Duodenal mucosa (tissue), 2 donors: ENCODE data around the gene MAGEL2.
"Not testable (repeated sequence)": the region's sequence is repeated elsewhere in the genome, so short reads cannot be mapped to it uniquely, and the experiment has no call there.

Source experiments
- H3K27ac ChIP-seq: one replicate; pipeline ENCODE4 v1.7.0; 2013; ENCODE audit warnings: low read depth, low read length
- H3K27me3 ChIP-seq, 2 donors: one replicate each; pipeline ENCODE4 v1.7.0; 2013; ENCODE audit warnings: low read length in 2 of 2, control low read depth in 1 of 2; ENCODE audit not compliant: insufficient read depth in 2 of 2, control insufficient read depth in 1 of 2
- H3K36me3 ChIP-seq, 2 donors: one replicate each; pipeline ENCODE4 v1.7.0; 2013; ENCODE audit warnings: low read length in 2 of 2, control low read depth in 1 of 2; ENCODE audit not compliant: insufficient read depth in 2 of 2, control insufficient read depth in 1 of 2
- H3K4me1 ChIP-seq, 2 donors: one replicate each; pipeline ENCODE4 v1.7.0; 2013; ENCODE audit warnings: low read length in 2 of 2, control low read depth in 1 of 2; ENCODE audit not compliant: insufficient read depth in 2 of 2, control insufficient read depth in 1 of 2
- H3K4me3 ChIP-seq, 2 donors: one replicate each; pipeline ENCODE4 v1.7.0; 2013; ENCODE audit warnings: low read length in 2 of 2, low read depth in 1 of 2
- H3K9ac ChIP-seq, 2 donors: one replicate each; pipeline ENCODE4 v1.7.0; 2013; ENCODE audit warnings: low read length in 2 of 2, low read depth in 1 of 2
- H3K9me3 ChIP-seq, 2 donors: one replicate each; pipeline ENCODE4 v1.7.0; 2013; ENCODE audit warnings: low read length in 2 of 2, control low read depth in 1 of 2; ENCODE audit not compliant: control insufficient read depth in 1 of 2

MAGEL2 gene

GRCh38 chr15:23616536-23616935 is 31.1 kb downstream of the MAGEL2 start:
- H3K4me1 ChIP-seq = no peaks in the 10 kb centered on the region
- peaks cover 10 to 17% of the 10 kb centered on the region in 2 donors for H3K9me3 ChIP-seq
- H3K27ac ChIP-seq = no peak overlapping the region
- H3K36me3 ChIP-seq = no peaks in the 10 kb centered on the region
- H3K27me3 ChIP-seq = no peaks in the 10 kb centered on the region
- H3K9ac ChIP-seq = no peak overlapping the region
- no peak overlapping the region for H3K4me3 ChIP-seq

DNA sequence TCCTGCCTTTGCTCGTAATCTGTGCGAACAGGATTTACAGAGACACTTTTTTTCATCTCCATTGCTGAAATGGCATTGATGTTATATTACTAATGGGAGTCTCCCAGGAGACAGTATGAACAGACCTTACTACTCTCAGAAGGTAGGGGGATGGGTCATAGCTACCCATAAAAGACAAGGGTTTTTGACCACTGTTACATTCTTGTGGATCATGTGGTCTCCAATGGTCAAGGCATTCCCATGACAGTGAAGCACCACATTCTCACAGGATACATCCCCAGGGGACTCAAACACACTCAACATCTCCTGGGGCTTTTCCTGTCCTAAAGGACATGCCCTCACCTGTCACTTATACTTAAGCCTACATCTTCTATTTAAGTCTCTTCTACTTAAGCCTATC is 41.4 kb downstream of the MAGEL2 start:
- Histone ChIP-seq H3K4me1 (no peaks in the 10 kb centered on the region), H3K9me3 (peaks cover 0 to 2% of the 10 kb centered on the region in 2 donors), H3K36me3 (no peaks in the 10 kb centered on the region), H3K4me3 (no peak overlapping the region), H3K27me3 (no peaks in the 10 kb centered on the region), H3K9ac (no peak overlapping the region), H3K27ac (no peak overlapping the region)

- Histone ChIP-seq H3K27ac (no peak overlapping the region), H3K9ac (no peak overlapping the region), H3K27me3 (no peaks in the 10 kb centered on the region), H3K9me3 (peaks cover 0 to 2% of the 10 kb centered on the region in 2 donors), H3K4me1 (no peaks in the 10 kb centered on the region), H3K4me3 (no peak overlapping the region), H3K36me3 (no peaks in the 10 kb centered on the region)
Measured at GRCh38 chr15:23602124-23602523, 45.5 kb downstream of the MAGEL2 start.

GRCh38 chr15:23599053-23599452 is 48.6 kb downstream of the MAGEL2 start:
- Histone ChIP-seq H3K27ac (no peak overlapping the region), H3K4me3 (no peak overlapping the region), H3K4me1 (no peaks in the 10 kb centered on the region), H3K36me3 (no peaks in the 10 kb centered on the region), H3K9me3 (peaks cover 2 to 4% of the 10 kb centered on the region in 2 donors), H3K27me3 (no peaks in the 10 kb centered on the region), H3K9ac (no peak overlapping the region)

DNA sequence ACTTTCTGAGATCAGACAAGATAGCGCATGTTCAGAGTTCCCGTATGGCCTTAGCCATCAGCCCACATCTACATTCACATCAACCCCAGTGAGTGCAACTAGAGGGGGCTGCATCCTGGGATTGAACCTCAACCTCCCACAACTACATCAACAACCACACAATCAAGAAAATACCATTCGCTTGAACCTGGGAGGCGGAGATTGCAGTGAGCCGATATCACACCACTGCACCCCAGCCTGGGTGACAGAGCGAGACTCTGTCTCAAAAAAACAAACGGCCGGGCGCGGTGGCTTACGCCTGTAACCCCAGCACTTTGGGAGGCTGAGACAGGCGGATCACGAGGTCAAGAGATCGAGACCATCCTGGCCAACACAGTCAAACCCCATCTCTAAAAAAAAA is 50.4 kb downstream of the MAGEL2 start:
- H3K36me3 ChIP-seq, H3K27me3 ChIP-seq, H3K4me1 ChIP-seq, H3K27ac ChIP-seq, H3K9me3 ChIP-seq, H3K4me3 ChIP-seq, H3K9ac ChIP-seq: not testable (repeated sequence)

DNA sequence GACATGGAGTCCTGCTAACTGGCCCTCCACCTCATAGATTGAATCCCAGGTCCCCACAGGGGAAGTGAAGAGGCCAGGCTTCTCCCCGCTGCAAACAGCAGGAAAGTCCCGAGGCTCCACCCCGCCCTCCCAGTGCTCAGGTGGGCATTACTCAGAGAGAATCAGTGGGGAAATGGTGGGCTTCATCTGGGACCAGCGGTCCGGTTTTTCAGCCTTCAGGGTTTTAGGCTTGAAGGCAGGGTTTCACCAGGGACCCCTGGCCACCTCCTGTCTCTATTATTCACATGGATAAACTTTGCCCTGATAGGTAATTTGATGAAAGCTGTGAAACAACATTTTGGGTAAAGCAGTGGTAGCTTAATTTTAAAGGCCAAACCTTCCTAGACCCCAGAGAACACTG is 50.9 kb downstream of the MAGEL2 start:
- Histone ChIP-seq H3K9me3 (peaks cover 2 to 4% of the 10 kb centered on the region in 2 donors), H3K27me3 (no peaks in the 10 kb centered on the region), H3K4me1 (no peaks in the 10 kb centered on the region), H3K4me3 (no peak overlapping the region), H3K36me3 (no peaks in the 10 kb centered on the region), H3K9ac (no peak overlapping the region), H3K27ac (no peak overlapping the region)

DNA sequence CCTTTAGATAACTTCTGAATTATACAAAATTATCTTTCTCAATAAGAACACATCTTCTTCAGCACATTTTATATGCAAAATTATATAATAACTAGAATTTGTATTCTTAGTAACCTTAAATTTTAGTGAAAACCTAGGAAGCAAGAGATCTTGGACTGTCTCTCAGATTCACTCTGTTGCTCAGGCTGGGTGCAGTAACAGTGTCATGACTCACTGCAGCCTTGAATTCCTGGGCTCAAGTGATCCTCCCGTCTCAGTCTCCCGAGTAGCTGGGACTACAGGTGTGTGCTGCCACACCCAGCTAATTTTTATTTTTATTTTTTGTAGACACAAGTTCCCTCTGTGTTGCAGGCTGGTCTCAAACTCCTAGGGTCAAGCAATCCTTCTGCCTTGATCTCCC is 52.3 kb downstream of the MAGEL2 start:
- Histone ChIP-seq H3K36me3 (no peaks in the 10 kb centered on the region), H3K9me3 (peaks cover 0 to 11% of the 10 kb centered on the region in 2 donors), H3K4me3 (no peak overlapping the region), H3K9ac (no peak overlapping the region), H3K27me3 (no peaks in the 10 kb centered on the region), H3K27ac (no peak overlapping the region), H3K4me1 (no peaks in the 10 kb centered on the region)

DNA sequence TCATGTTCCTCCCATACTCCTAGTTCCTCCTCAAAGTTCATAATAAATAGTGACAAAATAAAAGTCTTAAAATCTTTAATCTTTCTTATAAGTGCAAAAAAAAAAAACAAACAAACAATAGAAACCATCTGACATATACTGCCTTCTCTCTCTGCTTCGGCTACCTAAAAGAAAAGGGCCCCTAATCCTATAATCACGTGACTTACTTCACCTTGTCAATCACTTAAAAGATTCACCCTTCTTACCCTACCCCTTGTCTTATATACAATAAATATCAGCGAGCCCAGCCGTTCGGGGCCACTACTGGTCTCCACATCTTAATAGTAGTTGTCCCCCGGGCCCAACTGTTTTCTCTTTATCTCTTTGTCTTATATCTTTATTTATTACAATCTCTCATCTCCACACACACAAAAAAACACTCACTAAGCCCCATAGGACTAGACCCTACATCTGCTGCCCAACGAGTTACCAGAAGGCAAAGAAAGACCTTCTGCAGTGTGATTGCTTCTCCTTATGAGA is 53.4 kb downstream of the MAGEL2 start:
- Histone ChIP-seq H3K27me3 (no peaks in the 10 kb centered on the region), H3K4me3 (no peak overlapping the region), H3K9ac (no peak overlapping the region), H3K4me1 (no peaks in the 10 kb centered on the region), H3K27ac (no peak overlapping the region), H3K36me3 (no peaks in the 10 kb centered on the region), H3K9me3 (peaks cover 0 to 11% of the 10 kb centered on the region in 2 donors)
